HEK293T (cell line): ENCODE results near the gene GPR68.

Experiments used
- CTCF ChIA-PET: fragments of 350-600 bp; formaldehyde crosslinking; extraction: SDS; loops from one replicate; lab custom pipeline; 2021; ENCODE audit warnings: antibody characterized with exemption, inconsistent platforms; lab: Yijun Ruan, JAX
- POLR2A ChIA-PET: fragments of 350-600 bp; formaldehyde crosslinking; extraction: SDS; loops from one replicate; lab custom pipeline; 2020; ENCODE audit warnings: antibody characterized with exemption, inconsistent platforms; lab: Yijun Ruan, JAX
- DNase-seq: peaks from one replicate; pipeline ENCODE4 v3.0.0; 2012; ENCODE audit warnings: mixed read lengths; ENCODE audit errors: extremely low spot score
- ARNT ChIP-seq: fragments of 450-650 bp; IDR thresholded peaks from 2 replicates; pipeline ENCODE4 v1.6.1; 2017; ENCODE audit warnings: mild to moderate bottlenecking
- BHLHE40 ChIP-seq: fragments of 450-650 bp; IDR thresholded peaks from 2 replicates; pipeline ENCODE4 v1.6.1; 2016; ENCODE audit warnings: mild to moderate bottlenecking, moderate library complexity, borderline replicate concordance
- CTBP1 ChIP-seq: fragments of 450-650 bp; IDR thresholded peaks from 2 replicates; pipeline ENCODE4 v1.6.1; 2016; ENCODE audit warnings: borderline replicate concordance
- ELF4 ChIP-seq: fragments of 450-650 bp; IDR thresholded peaks from 2 replicates; pipeline ENCODE4 v1.6.1; 2017; ENCODE audit warnings: antibody characterized with exemption
- FOXA1 ChIP-seq: fragments of 450-650 bp; IDR thresholded peaks from 2 replicates; pipeline ENCODE4 v1.6.1; 2016; ENCODE audit warnings: mild to moderate bottlenecking
- FOXK2 ChIP-seq: fragments of 450-650 bp; IDR thresholded peaks from 2 replicates; pipeline ENCODE4 v1.6.1; 2016; ENCODE audit warnings: mild to moderate bottlenecking
- FOXM1 ChIP-seq: fragments of 450-650 bp; IDR thresholded peaks from 2 replicates; pipeline ENCODE4 v1.6.1; 2017; ENCODE audit warnings: mild to moderate bottlenecking, borderline replicate concordance
- HDGF ChIP-seq: fragments of 450-650 bp; IDR thresholded peaks from 2 replicates; pipeline ENCODE4 v1.6.1; 2017; ENCODE audit warnings: antibody characterized with exemption, borderline replicate concordance
- L3MBTL2 ChIP-seq: fragments of 450-650 bp; conservative IDR thresholded peaks from 2 replicates; pipeline ENCODE4 v1.6.1; 2016; ENCODE audit warnings: mild to moderate bottlenecking
- NFRKB ChIP-seq: fragments of 450-650 bp; IDR thresholded peaks from 2 replicates; pipeline ENCODE4 v1.6.1; 2016; ENCODE audit warnings: mild to moderate bottlenecking, moderate library complexity
- PKNOX1 ChIP-seq: fragments of 450-650 bp; IDR thresholded peaks from 2 replicates; pipeline ENCODE4 v1.6.1; 2016
- SP1 ChIP-seq: fragments of 450-650 bp; IDR thresholded peaks from 2 replicates; pipeline ENCODE4 v1.6.1; 2017
- SUZ12 ChIP-seq: fragments of 450-650 bp; IDR thresholded peaks from 2 replicates; pipeline ENCODE4 v1.6.1; 2016; ENCODE audit warnings: mild to moderate bottlenecking
- TARDBP ChIP-seq: fragments of 450-650 bp; IDR thresholded peaks from 2 replicates; pipeline ENCODE4 v1.6.1; 2016
- ZNF384 ChIP-seq: fragments of 450-650 bp; IDR thresholded peaks from 2 replicates; pipeline ENCODE4 v1.6.1; 2016

Gene GPR68

GRCh38 chr14:91284146-91284790 is 39.8 kb upstream of the GPR68 start:
- DNase-seq: peak; percentile 52
- POLR2A ChIA-PET: no interaction called here

GRCh38 chr14:91283666-91284065 is 39.2 kb upstream of the GPR68 start:
- no peak for DNase-seq
- no peak for TF ChIP-seq FOXM1
- no peak for TF ChIP-seq SUZ12
- TF ChIP-seq HDGF: no peak
- no peak for TF ChIP-seq ELF4
- no peak for TF ChIP-seq NFRKB
- no peak for TF ChIP-seq PKNOX1
- CTCF ChIA-PET: interaction anchor here (0.6 to 0.8 kb wide), 4 partner anchors 26 to 146 kb away, joined by 3 to 4 read pairs (median 4); no protein-coding TSS in a partner anchor
- POLR2A ChIA-PET: no interaction called here

More at GRCh38 chr14:91284146-91284790, 39.8 kb upstream of the GPR68 start:
- CTCF ChIA-PET: interaction anchor here (0.6 to 3.8 kb wide), 6 partner anchors 26 to 146 kb away, joined by 3 to 30 read pairs (median 4); no protein-coding TSS in a partner anchor
- TF ChIP-seq L3MBTL2 (no peak), CTBP1 (no peak), NFRKB (no peak), SP1 (no peak), FOXM1 (no peak), PKNOX1 (no peak), SUZ12 (no peak), ARNT (no peak)

- POLR2A ChIA-PET: no interaction called here
- TF ChIP-seq ARNT (no peak), L3MBTL2 (no peak), TARDBP (no peak), FOXM1 (no peak)
- DNase-seq: no peak
- CTCF ChIA-PET: interaction anchor here (0.6 kb wide), 1 partner anchor 108 kb away, joined by 4 read pairs; no protein-coding TSS in a partner anchor
Observed at GRCh38 chr14:91282954-91283645, 38.6 kb upstream of the GPR68 start.

GRCh38 chr14:91281346-91281745 is 36.8 kb upstream of the GPR68 start:
- CTCF ChIA-PET: no interaction called here
- POLR2A ChIA-PET: no interaction called here
- TF ChIP-seq TARDBP (no peak), ARNT (no peak)
- no peak for DNase-seq

- CTCF ChIA-PET: interaction anchor here (0.6 kb wide), 2 partner anchors 31 to 447 kb away, joined by 3 read pairs; no protein-coding TSS in a partner anchor
- POLR2A ChIA-PET: no interaction called here
- no peak for TF ChIP-seq SUZ12
- no peak for TF ChIP-seq NFRKB
- no peak for TF ChIP-seq ZNF384
- TF ChIP-seq FOXK2: no peak
- TF ChIP-seq HDGF: no peak
- TF ChIP-seq ELF4: no peak
- TF ChIP-seq CTBP1: no peak
- no peak for TF ChIP-seq SP1
- TF ChIP-seq FOXA1: no peak
- no peak for TF ChIP-seq TARDBP
- TF ChIP-seq FOXM1: no peak
- no peak for TF ChIP-seq PKNOX1
- no peak for TF ChIP-seq ARNT
- no peak for DNase-seq
Observed at GRCh38 chr14:91280129-91280528, 35.6 kb upstream of the GPR68 start.

GRCh38 chr14:91279354-91279753 is 34.9 kb upstream of the GPR68 start:
- CTCF ChIA-PET: no interaction called here
- POLR2A ChIA-PET: no interaction called here
- TF ChIP-seq ZNF384 (no peak), HDGF (no peak), CTBP1 (no peak), TARDBP (no peak)
- no peak for DNase-seq

GRCh38 chr14:91278383-91278715 is 33.8 kb upstream of the GPR68 start:
- ChIA-PET CTCF (interaction anchor here (0.6 to 1.2 kb wide), 2 partner anchors 20 to 104 kb away, joined by 4 read pairs; no protein-coding TSS in a partner anchor), POLR2A (no interaction called here)
- TF ChIP-seq ELF4: no peak
- no peak for TF ChIP-seq BHLHE40
- DNase-seq: no peak
